ENCODE measurements around the gene GKAP1.
"Not testable (repeated sequence)": the region's sequence is repeated elsewhere in the genome, so short reads cannot be mapped to it uniquely, and the experiment has no call there.

Gene GKAP1

GRCh38 chr9:83728591-83729368, 88.8 kb downstream of the GKAP1 start:
- not testable (repeated sequence) for DNase-seq (ENCODE audit: low read depth, low spot score)

GRCh38 chr9:83724436-83724835, 93.1 kb downstream of the GKAP1 start:
- no peak for DNase-seq (ENCODE audit: low read depth, low spot score)

- DNase-seq (ENCODE audit: low read depth, low spot score) = peak; percentile 15
These were observed 94.7 kb downstream of the GKAP1 start for GRCh38 chr9:83722726-83723495.

DNA sequence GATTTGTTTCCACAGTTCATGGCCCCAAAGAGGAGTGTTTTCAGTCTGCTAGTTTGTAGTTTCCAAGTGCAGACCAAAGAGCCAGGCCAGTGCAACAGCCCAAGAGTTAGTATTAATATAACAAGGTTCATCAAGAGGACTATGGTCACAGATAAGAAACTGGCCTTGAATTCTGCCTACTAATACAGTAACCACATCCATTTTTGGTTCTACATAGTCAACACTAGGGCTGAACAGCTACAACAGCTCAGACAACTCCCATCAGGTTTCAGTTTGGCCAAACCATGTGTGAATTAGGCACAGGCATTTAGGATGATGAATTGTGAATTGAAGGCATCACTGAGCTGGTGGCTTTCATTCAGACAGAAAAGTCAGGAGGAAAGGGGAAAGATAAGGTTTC, 96.1 kb downstream of the GKAP1 start:
- DNase-seq (ENCODE audit: low read depth, low spot score) = no peak

- DNase-seq (ENCODE audit: low read depth, low spot score) = no peak
These were observed 101.8 kb downstream of the GKAP1 start for GRCh38 chr9:83715794-83716193.

DNA sequence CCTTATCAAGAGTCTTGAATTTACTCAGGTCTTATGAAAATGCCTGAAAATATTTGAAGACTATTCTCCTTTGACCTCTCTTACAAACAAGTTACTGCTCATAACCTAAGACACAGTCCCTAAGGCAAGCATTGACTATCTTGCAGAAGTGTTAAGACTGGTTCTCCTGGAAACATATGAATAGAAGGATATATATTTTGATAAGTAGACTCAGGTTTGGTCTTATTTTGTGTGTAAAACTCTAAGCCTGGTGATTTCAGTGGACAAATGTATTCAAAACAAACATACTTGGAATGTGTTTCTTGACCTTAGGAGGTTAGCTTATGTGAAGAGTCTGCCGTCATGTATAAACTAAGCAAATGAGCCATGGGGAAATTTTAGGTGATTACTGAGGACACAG, 102.3 kb downstream of the GKAP1 start:
- no peak for DNase-seq (ENCODE audit: low read depth, low spot score)

- peak; percentile 7 for DNase-seq (ENCODE audit: low read depth, low spot score)
These were observed 103.2 kb downstream of the GKAP1 start for GRCh38 chr9:83714329-83714728.

DNA sequence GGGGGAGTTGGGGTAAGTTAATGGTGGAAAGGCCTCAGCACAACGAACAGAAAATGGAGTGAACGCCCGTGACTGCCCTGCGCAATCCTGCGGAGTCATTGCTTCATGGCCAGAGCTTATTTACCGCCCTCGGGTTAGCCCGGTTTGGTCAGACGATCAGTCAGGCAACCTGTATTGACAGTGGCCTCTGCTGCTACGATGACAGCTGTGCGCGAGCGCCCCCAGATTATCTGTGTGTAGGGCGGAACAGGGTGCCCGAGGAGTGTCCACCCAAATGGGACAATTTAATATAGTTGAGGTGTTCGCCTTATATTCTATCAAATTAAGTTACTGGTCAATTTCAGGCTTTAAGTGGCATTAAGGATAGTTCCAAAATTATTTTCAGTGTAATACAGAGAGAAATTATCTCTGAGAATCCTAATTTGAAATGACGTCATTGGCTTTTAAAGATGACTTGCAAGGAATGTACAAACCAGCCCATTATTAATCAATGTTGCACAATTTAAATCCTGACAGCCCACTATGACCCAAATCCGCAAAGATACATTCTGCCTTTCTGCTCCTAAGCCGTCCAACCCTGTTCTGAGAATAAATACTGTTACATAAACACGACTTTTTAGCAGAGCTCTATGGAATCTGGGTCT, 108.9 kb downstream of the GKAP1 start:
- DNase-seq (ENCODE audit: low read depth, low spot score) = peak; percentile 55

DNA sequence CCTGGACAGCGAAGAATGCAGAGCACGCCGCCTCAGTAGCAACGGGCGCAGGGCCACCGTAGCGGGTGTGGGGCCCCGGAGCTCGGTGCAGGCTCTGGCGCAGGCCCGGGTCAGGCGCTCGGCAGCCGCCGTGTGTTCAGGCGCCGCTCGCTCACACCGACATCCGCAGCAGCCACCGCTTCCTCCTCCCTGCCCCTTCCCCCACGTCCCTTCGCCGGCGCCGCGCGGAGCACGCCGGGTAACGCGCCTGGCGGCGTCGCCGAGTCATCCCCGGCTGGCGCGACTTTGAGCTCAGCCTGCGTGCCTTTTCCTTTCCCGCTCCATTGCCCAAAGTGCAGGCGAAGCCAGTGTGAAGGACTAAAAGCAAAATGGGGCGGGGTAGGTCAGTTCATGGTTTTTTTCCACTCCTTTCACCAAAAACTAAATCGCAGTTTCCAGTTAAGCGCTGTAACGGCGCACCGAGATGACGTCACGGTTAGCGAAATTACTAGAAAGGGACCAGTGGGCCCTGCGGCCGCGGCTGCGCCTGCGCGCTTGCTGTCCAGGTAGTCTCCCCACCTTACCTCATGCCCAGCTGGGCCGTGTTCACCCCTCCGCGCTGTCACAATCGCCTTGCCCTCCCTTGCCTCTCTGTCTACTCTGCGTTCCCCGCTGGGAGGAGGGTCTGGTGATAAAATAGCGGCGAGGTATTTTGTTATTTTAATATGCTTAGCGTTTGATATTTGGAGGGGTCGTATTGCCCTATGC, 109.6 kb downstream of the GKAP1 start, which contains the start of gene UBQLN1:
Gene UBQLN1 (minus strand): TSS at position 191 of the 747 bp plus-strand sequence. CDS start 279 bp downstream, outside the sequence.
- DNase-seq (ENCODE audit: low read depth, low spot score) = peak; percentile 97

DNA sequence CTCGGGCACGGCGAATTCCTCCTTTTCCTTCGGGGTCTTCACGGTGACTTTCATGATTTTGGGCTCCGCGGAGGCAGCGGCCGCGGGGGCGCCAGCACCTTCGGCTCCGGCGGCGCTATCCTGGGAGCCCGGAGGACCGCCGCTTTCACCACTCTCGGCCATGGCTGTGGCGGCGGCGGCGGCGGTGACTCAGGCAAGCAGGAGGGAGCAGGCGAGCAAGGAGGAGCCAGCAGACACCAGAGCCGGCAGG, 110.1 kb downstream of the GKAP1 start:
- DNase-seq (ENCODE audit: low read depth, low spot score) = peak; percentile 92

DNA sequence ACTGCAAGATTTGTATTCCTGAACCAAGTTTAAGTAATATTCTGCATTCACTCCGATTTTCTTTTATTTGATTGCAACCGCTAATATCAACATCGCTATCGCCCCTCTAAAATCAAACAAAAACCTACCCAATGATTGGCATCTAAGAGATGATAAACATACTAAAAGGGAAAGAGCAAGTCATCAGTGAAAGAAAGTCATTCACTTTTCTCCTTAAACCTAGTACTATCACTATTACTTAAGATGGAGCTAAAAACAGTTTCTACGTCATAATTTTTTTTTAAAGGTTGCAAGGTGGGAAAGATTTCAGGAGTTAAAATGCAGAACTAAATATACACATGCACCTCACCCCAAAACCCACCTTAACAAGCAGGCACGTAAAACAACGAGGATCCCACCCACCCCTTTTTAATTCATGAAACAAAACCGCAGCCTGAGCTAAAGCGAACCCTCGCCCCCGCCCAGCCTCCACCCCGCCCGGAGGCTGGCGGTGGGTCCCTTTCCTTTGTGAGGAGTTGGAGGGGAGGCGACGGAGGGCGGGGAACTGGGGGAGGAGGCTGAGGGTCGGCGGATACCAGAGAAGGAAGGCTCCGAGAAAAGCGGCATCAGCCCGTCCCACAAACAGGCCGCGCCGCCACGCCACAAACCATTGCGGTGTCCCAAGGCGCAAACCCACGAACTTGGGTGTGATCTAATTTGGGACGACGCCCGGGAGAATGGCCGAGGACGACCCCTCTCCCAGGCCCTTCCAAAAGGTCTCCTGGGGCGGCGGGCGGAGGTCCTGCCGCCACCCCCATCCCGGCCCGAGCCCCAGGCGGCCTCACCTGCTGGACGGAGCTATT, 110.7 kb downstream of the GKAP1 start:
- peak; percentile 74 for DNase-seq (ENCODE audit: low read depth, low spot score)

DNA sequence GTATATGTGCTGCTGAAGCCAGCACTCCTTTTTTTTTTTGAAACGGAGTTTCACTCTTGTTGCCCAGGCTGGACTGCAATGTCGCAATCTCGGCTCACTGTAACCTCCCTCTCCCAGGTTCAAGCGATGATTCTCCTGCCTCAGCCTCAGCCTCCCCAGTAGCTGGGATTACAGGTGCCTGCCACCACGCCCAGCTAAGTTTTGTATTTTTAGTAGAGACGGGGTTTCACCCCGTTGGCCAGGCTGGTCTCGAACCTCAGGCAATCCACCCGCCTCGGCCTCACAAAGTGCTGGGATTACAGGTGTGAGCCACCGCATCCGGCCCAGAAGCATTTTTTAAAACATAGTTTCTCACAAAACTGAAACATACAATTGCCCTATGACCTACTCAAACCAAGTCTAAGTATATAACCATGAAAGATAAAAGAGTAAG, 112.3 kb downstream of the GKAP1 start:
- DNase-seq (ENCODE audit: low read depth, low spot score) = not testable (repeated sequence)

DNA sequence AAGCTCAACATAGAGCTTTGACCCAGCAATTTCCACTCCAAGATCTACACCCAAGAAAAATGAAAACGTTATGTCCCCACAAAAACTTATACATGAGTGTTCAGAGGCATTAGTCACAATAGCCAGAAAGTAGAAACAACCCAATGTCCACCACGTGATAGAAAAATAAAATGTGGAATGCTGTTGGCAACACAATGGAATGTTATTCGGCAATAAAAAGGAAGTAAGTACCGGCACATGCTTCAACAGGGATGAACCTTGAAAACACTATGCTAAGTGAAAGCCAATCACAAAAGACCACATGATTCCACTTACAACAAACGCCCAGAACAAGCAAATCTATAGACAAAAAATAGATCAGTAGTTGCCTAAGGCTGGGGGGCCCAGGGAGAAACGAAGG, 115.8 kb downstream of the GKAP1 start:
- DNase-seq (ENCODE audit: low read depth, low spot score) = peak; percentile 67

GRCh38 chr9:83701286-83701685, 116.3 kb downstream of the GKAP1 start:
- no peak for DNase-seq (ENCODE audit: low read depth, low spot score)

DNA sequence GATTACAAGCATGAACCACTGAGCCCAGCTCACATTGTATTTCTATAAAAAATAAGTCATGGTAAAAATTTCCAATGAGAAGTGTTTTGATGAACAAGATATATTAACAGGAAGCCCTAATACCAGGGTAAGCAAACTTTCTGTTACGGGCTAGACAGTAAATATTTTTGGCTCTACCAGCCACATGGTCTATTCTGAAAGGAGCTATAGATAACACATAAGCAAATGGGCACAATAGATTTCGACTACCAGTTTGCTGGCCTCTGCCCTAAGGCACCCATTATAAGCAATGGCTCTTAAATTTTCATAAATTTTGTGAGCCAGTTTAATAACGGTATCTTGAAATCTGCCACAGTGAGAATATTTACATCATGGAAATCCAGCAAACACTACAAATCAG, 118.0 kb downstream of the GKAP1 start:
- no peak for DNase-seq (ENCODE audit: low read depth, low spot score)

DNA sequence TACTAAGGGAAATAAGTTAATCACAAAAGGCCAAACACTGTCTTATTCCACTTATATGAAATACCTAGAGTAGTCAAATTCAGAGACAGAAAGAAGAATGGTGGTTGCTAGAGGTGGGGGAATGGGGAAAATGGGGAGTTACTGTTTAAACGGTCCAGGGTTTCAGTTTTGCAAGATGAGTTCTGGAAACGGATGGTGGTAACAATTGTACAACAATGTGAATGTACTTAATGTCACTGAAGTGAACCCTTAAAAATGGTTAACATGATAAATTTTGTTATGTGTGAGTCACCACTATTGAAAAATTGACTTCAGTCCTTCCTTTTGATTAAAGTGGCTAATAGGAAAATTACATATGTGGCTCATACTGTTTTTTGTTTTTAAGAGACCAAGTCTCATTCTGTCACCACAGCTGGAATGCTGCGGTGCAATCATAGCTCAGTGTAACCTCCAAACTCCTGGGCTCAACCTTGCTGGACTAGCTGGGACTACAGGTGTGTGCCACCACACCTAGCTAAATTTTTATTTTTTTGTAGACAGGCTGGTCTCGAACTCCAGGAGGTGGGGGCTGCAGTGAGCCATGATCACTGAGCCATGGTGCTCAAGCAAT, 118.5 kb downstream of the GKAP1 start:
- no peak for DNase-seq (ENCODE audit: low read depth, low spot score)

DNA sequence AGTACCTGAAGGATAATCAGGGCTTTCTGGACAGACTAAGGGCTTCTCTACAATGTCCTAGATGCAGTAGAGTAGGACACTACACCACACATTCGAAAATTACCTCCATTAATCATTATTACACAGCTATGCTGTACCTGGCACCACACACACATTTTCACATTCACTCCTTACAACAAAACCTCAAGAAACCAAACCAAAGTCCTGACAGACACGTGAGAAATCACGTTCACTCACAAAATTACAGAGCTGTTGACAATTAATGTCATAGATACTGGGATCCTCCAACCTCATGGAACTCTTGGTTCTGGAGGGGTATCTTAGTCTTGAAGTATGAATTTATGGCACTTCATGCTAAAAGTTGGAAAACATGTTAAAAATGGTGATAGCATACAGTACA, 126.1 kb downstream of the GKAP1 start:
- no peak for DNase-seq (ENCODE audit: low read depth, low spot score)

Data from astrocyte of the hippocampus (primary cell).